ENCODE data around the gene DMC1. TPM values are rescaled to one million over a fixed set of nuclear protein-coding genes. Genes with fewer than 3 reads are reported as not detected.

Gene DMC1
- total RNA-seq, 1 donor: 5.3 TPM

DNA sequence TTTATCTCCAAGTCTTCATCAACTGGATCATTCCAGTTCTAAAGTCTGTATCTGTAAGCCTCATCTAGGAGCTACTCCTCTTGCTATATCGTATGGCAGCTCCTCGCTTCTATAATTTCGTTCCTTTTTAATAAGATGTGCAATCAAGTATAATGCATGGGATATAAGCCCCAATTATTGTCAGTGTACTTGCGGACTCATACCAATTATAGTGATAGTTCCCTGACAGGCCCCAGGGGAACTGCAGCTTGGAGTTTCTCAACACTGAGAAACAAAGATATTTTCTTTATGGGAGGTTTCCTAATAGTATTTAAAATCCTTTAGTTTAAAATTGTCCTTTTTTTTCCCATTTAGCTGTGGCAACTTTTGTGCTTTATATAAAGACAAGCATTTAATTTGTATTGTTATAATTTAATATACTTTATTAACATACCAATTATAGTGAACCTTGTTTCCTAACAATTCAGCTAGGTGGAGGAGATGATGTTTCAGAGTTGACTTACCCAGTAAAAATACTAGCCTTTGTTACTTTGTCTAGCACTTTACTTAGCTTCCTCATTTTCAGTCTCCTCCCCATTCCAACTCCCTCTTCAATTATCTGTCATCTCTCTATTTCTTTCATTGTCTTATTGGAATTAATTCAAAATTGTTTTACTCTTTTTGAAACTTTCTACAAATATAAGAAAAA is 38.6 kb downstream of the DMC1 start:
- TF ChIP-seq CTCF (IDR thresholded peaks at IDR 0.05; ENCODE audit: insufficient read depth, low read length): no peak
- no peak overlapping the region for H3K4me3 ChIP-seq (ENCODE audit: low read depth, low read length)
- DNase-seq (ENCODE audit: low read depth): no peak

DNA sequence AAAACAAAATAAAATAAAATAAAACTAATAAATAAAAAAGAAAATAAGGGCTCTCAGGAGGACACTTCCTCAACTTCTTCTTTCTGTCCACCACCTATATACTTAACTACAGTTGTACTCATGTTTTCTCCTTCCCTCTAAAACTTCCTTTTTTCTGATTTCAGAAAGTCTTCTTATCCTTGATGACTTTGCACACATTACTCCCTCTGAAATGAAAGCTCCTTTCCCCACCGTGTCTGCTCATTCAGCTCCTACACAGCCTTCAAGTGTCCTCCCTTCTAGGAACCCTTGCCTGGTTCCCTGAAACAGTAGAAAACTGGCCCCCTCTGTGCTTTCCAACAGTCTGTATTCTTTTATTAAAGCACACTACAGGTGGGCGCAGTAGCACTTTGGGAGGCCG is 45.6 kb downstream of the DMC1 start:
- TF ChIP-seq CTCF (IDR thresholded peaks at IDR 0.05; ENCODE audit: insufficient read depth, low read length): no peak
- no peak for DNase-seq (ENCODE audit: low read depth)
- H3K4me3 ChIP-seq (ENCODE audit: low read depth, low read length): no peak overlapping the region

DNA sequence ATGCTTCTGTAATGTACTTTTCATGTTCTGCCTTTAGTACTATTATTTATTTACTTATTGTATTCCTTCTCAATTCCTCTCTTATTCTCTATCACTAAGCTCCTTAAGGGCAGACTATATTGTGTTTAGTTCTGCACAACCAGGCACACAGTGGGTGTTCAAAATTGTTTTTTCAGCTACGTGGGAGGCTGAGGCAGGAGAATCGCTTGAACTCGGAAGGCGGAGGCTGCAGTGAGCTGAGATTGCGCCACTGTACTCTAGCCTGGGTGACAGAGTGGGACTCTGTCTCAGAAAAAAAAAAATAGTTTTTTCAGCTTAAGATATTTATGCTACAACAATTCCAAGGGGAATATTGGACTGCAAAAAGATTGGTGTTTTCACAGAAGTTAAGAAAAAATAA is 46.5 kb downstream of the DMC1 start:
- TF ChIP-seq CTCF (IDR thresholded peaks at IDR 0.05; ENCODE audit: insufficient read depth, low read length): no peak
- DNase-seq (ENCODE audit: low read depth): no peak

GRCh38 chr22:38523029-38523428 is 47.0 kb downstream of the DMC1 start:
- no peak for TF ChIP-seq CTCF (IDR thresholded peaks at IDR 0.05; ENCODE audit: insufficient read depth, low read length)
- DNase-seq (ENCODE audit: low read depth): no peak
- H3K4me3 ChIP-seq (ENCODE audit: low read depth, low read length): no peak overlapping the region

More for the DNA sequence above, 46.5 kb downstream of the DMC1 start:
- H3K4me3 ChIP-seq (ENCODE audit: low read depth, low read length): no peak overlapping the region

GRCh38 chr22:38519453-38520250 is 50.3 kb downstream of the DMC1 start:
- no peak for TF ChIP-seq CTCF (IDR thresholded peaks at IDR 0.05; ENCODE audit: insufficient read depth, low read length)
- no peak overlapping the region for H3K4me3 ChIP-seq (ENCODE audit: low read depth, low read length)
- no peak for DNase-seq (ENCODE audit: low read depth)

DNA sequence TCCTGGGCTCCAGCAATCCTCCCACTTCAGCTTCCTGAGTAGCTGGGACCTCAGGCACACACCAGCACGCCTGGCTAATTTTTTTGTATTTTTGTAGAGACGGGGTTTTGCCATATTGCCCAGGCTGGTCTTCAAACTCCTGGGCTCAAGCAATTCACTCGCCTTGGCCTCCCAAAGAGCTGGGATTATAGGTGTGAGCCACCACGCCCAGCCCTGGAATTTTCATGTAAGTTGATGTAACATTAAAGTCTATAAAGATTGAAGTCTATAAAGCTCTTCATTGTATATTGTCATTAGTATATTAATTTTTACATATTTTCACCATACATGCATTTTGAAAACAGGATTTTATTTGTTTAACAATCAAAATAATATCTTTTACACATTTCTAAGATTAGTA is 51.4 kb downstream of the DMC1 start:
- TF ChIP-seq CTCF (IDR thresholded peaks at IDR 0.05; ENCODE audit: insufficient read depth, low read length): no peak
- DNase-seq (ENCODE audit: low read depth): no peak
- H3K4me3 ChIP-seq (ENCODE audit: low read depth, low read length): no peak overlapping the region

All from fibroblast of the aortic adventitia (primary cell).